HG02759 (cell line): ENCODE measurements around the gene CAVIN3.

ENCODE experiments used
- ATAC-seq: cut with Tn5 transposase; IDR thresholded peaks from one replicate; pipeline ENCODE4 v1.9.1; 2021; ENCODE audit warnings: mild to moderate bottlenecking, moderate library complexity; ENCODE audit not compliant: unreplicated experiment

CAVIN3 gene

GRCh38 chr11:6320411-6321155 lies at the start of gene CAVIN3:
Gene CAVIN3, minus strand, starts transcription at chr11:6320501. Its CDS starts 25 bp downstream, at chr11:6320476.
- peak; percentile 55 for ATAC-seq

- no peak for ATAC-seq
Observed at GRCh38 chr11:6365659-6366058, 45.4 kb upstream of the CAVIN3 start.

GRCh38 chr11:6362873-6363678 lies 42.8 kb upstream of the CAVIN3 start:
- ATAC-seq = peak; percentile 81

DNA sequence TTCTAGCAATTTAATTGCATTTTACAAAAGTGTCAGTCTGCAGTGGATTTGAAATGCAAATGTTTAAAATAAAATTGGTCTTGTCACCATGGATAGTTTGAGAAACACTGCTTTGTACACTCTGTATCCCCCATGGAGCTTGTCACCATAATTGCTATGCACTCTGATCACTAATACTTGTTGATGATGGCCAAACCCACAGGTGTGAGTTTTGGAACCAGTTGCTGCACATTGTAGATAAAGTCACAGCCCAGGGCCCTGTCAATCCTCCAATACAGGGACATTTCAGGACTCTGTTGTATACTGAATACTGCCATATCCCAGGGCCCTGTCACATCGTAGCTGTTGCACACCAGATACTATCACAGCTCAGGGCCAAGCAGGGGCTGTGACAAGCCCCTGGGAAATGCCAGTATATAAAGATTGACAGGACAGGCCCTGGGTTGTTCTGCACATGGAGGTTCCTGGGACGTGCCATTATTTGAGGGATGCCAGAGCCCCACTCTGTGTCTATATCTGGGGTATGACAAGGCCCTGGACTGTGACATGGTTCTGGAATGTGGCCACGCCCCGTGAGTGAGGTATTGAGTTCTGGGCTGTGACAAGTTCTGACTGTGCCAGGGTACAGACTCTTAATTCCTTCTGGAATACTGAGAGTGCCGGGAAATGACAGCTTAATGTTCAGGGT lies 42.0 kb upstream of the CAVIN3 start:
- no peak for ATAC-seq

- ATAC-seq = no peak
Observed at GRCh38 chr11:6360183-6360582, 39.9 kb upstream of the CAVIN3 start.

DNA sequence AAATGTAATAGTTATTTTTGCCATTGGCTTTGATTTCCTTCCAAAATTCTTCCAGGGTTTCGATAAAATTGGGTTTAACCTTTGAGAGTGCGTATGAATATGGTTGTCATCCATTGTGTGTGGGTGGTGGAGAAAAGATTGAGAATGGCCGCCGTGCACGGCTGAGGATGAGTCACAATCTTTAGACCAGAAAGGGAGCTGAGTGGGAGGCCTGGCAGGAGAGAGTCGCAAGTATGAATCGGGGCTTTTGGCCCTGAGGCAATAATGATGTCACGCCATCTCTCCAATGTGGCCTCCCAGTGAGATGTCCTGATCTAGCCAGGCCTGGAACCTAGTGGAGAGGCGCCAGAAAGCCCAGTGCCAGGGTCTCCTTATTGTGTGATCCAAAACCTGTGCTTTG lies 36.9 kb upstream of the CAVIN3 start:
- no peak for ATAC-seq

DNA sequence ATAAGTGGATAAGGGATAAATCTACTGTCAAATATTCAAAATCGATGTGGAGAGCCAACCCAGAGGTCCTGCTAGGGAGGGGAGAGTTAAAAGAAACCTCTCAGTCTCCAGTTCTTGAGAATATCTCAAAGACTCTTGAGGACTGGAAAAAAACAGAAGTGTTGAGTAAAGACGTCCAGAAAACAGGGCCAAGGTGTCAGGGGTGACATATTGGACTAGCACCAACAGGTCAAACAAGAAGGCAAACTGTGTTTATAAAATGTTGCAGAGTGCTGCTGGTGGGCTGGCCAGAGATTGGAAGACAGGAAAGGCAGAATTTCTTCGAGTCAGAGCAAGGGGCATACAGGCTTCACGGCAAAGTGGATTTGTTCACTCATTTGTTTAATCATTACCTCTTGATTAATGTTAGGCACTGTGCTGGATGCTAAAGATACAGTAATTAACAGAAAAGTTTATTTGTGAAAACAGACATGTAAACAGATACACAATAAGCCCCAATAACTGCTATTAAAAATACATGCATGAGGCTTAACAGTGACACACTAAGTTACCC lies 36.3 kb upstream of the CAVIN3 start:
- ATAC-seq = no peak

GRCh38 chr11:6354651-6355485 lies 34.6 kb upstream of the CAVIN3 start:
- no peak for ATAC-seq

- ATAC-seq = peak; percentile 90
Observed at GRCh38 chr11:6353367-6353987, 33.2 kb upstream of the CAVIN3 start.

- no peak for ATAC-seq
Observed at GRCh38 chr11:6351782-6352382, 31.6 kb upstream of the CAVIN3 start.

DNA sequence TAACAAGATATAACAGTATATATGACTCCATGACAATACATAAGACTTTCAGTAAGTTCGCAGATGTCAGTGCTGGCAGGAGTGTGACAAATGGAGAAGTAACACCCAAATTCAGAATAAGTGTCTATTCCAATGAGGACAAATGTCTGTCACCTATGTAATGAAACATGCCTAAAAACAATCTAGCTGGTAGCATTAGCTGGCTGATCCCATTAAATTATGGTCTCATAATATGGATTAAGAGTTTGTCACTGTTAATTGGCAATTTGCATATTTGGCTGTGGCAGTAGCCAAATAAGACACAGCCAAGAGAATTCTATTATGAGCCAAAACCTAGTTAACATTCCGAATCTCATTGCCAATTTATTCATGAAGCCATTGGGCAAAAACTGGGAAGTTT lies 30.2 kb upstream of the CAVIN3 start:
- no peak for ATAC-seq

DNA sequence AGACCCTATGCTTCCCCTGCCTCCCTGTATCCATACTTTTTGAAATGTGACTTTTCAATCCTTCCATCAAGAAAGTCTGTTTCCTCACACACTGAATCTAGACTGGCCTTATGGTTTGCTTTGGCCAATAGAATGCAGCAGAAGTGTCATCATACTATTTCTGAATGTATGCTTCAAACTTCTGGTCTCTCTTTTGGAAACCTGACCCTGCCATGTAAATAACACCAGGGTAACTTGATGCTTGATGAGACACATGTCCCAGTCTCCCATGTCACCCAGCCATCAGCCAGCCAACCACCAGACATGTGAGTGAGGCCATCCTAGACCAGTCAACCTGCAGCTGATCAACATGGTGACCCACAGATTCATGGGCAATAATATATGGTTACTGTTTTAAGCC lies 29.7 kb upstream of the CAVIN3 start:
- ATAC-seq = no peak

- ATAC-seq = no peak
Observed at GRCh38 chr11:6345366-6345765, 25.1 kb upstream of the CAVIN3 start.

GRCh38 chr11:6336293-6336692 lies 16.0 kb upstream of the CAVIN3 start:
- ATAC-seq = no peak

- ATAC-seq = peak; percentile 56
Observed at GRCh38 chr11:6334806-6335205, 14.5 kb upstream of the CAVIN3 start.

GRCh38 chr11:6333095-6333494 lies 12.8 kb upstream of the CAVIN3 start:
- ATAC-seq = no peak

DNA sequence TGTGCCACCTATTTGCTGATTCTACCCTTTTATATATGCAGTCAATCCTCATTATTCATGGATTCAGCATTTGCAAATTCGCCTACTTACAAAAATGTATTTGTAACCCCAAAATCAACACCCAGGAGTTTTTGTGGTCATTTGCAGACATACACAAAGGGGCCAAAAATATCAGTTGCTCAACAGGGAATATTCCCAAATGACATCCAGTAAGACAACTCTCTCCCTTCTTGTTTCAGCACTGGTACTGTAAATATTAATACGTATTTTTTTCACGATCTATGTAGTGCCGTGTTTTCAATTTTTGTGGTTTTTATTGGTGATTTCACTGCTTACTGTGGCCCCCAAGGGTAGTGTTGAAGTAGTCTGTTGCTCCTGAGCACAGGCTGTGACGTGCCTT lies 11.8 kb upstream of the CAVIN3 start:
- ATAC-seq = no peak

DNA sequence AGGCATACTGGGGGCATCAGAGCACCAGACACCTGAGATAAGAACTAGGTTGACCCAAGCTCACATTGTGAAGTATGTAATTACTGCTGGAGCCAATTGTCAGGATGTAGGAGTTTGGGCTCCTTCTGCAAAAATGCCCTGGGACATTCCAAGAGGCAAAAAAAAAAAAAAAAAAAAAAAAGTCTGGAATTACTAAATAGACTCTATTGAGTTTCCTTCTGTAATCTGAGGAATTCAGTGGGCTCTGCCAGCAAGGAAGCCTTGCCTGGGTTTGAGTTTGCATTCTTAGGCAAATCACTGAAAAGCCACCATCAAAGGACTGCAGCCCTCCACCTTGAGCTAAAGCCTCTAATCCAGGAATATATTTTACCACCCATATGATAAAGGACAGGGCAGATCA lies 8.0 kb upstream of the CAVIN3 start:
- no peak for ATAC-seq

DNA sequence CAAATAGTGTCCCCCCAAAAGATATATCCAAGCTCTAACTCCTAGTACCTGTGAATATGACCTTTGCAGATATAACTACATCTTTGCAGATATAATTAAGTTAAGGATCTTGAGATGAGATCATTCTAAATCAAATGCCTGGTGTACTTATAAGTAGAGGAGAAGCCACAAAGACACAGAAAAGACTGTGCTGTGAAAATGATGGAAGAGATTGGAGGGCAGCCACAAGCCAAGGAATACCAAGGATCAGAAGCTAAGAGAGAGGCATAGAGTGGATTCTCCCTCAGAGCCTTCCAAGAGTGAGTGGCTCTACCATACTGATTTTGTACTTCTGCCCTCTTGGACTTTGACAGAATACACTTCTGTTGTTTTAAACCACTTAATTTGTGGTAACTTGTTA lies 7.5 kb upstream of the CAVIN3 start:
- ATAC-seq = no peak

GRCh38 chr11:6326985-6327384 lies 6.7 kb upstream of the CAVIN3 start:
- ATAC-seq = no peak
